RWPE2 (cell line): Measurements from ENCODE around the gene MTFR1L.

Experiments
- ATAC-seq: fragments of 200-7000 bp; cut with Tn5 transposase; 3 replicates; pipeline ENCODE4 v1.9.1; 2021; ENCODE audit warnings: low read depth
- DNase-seq: peaks from one replicate; pipeline ENCODE4 v3.0.0-alpha.2; 2020; ENCODE audit warnings: low spot score
- H3K27ac ChIP-seq: fragments of 450-650 bp; 2 replicates; pipeline ENCODE4 v1.5.1; 2017; ENCODE audit warnings: mild to moderate bottlenecking; ENCODE audit not compliant: poor library complexity, severe bottlenecking
- H3K27me3 ChIP-seq: fragments of 250-450 bp; sonication (Bioruptor Pico); 2 replicates; pipeline ENCODE4 v1.5.1; 2021; ENCODE audit warnings: mild to moderate bottlenecking, moderate library complexity; ENCODE audit not compliant: insufficient read depth, poor library complexity, severe bottlenecking
- H3K36me3 ChIP-seq: fragments of 250-450 bp; sonication (Bioruptor Pico); 2 replicates; pipeline ENCODE4 v1.5.1; 2020; ENCODE audit warnings: low read depth, mild to moderate bottlenecking, moderate library complexity
- H3K4me1 ChIP-seq: fragments of 250-450 bp; sonication (Bioruptor Pico); 2 replicates; pipeline ENCODE4 v1.5.1; 2021; ENCODE audit warnings: mild to moderate bottlenecking, moderate library complexity; ENCODE audit not compliant: insufficient read depth, poor library complexity, severe bottlenecking
- H3K4me3 ChIP-seq: fragments of 250-450 bp; sonication (Bioruptor Pico); 2 replicates; pipeline ENCODE4 v1.5.1; 2021; ENCODE audit warnings: mild to moderate bottlenecking, moderate library complexity; ENCODE audit not compliant: severe bottlenecking
- H3K9me3 ChIP-seq: fragments of 250-450 bp; sonication (Bioruptor Pico); 2 replicates; pipeline ENCODE4 v1.5.1; 2021; ENCODE audit warnings: mild to moderate bottlenecking, moderate library complexity; ENCODE audit not compliant: severe bottlenecking
- CTCF ChIP-seq: fragments of 450-650 bp; IDR thresholded peaks from one replicate; pipeline ENCODE4 v1.5.1; 2017; ENCODE audit warnings: mild to moderate bottlenecking, moderate library complexity; ENCODE audit not compliant: poor library complexity, severe bottlenecking

The MTFR1L gene

GRCh38 chr1:25772692-25773245 lies 47.0 kb upstream of the MTFR1L start:
- Histone ChIP-seq H3K27me3 (no peaks in the 10 kb centered on the region), H3K27ac (no peak overlapping the region), H3K9me3 (no peaks in the 10 kb centered on the region), H3K4me1 (peaks cover 4% of the 10 kb centered on the region), H3K36me3 (no peaks in the 10 kb centered on the region), H3K4me3 (no peak overlapping the region)
- no peak for TF ChIP-seq CTCF
- ATAC-seq (no peak), DNase-seq (no peak)

DNA sequence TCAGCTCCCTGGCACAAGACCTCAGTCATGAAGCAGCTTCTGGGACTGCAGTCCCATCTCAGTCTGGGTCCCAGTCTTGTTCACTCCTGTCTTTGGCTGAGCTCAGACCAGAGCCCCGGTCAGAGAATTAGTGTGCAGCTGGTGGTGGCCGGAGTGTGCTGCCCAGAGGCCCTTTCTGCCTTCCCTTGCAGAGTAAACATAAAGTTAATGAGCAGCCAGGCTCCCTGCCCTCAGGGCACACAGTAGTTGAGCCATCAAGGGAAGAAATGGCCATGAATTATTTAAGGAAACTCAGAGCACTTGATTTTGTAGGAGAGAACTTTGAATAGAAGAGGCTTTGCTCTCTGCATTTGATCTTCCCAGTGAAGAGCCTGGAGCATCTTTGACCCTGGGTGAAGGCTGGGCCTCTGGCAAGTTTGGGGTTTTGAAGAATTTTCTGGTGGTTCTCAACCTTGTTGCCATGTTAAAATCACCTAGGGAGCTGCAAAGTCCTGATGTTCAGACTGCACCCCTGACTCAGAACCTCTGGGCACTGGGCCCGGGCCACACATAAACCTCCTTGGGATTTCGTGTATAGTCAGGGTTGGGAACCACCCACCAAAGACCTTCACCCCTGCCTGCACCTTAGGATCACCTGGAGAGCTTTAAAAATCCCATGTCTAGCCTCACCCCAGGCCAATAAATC lies 46.2 kb upstream of the MTFR1L start:
- no peak overlapping the region for H3K27ac ChIP-seq
- H3K4me3 ChIP-seq = no peak overlapping the region

GRCh38 chr1:25774206-25774803 lies 45.4 kb upstream of the MTFR1L start:
- ATAC-seq (no peak), DNase-seq (no peak)
- Histone ChIP-seq H3K4me1 (peaks cover 4% of the 10 kb centered on the region), H3K27me3 (no peaks in the 10 kb centered on the region), H3K36me3 (no peaks in the 10 kb centered on the region), H3K27ac (no peak overlapping the region), H3K4me3 (no peak overlapping the region), H3K9me3 (no peaks in the 10 kb centered on the region)
- no peak for TF ChIP-seq CTCF

More for the DNA sequence above, 46.2 kb upstream of the MTFR1L start:
- H3K9me3 ChIP-seq = no peaks in the 10 kb centered on the region
- TF ChIP-seq CTCF = no peak
- no peak for DNase-seq
- no peaks in the 10 kb centered on the region for H3K36me3 ChIP-seq
- no peaks in the 10 kb centered on the region for H3K27me3 ChIP-seq
- H3K4me1 ChIP-seq = peaks cover 4% of the 10 kb centered on the region
- ATAC-seq = peak; percentile 48; the same call in 1 of the 3 replicates

GRCh38 chr1:25774921-25775771 lies 44.6 kb upstream of the MTFR1L start:
- Histone ChIP-seq H3K27me3 (no peaks in the 10 kb centered on the region), H3K4me1 (peaks cover 4% of the 10 kb centered on the region), H3K36me3 (no peaks in the 10 kb centered on the region), H3K4me3 (no peak overlapping the region), H3K27ac (no peak overlapping the region), H3K9me3 (no peaks in the 10 kb centered on the region)
- no peak for DNase-seq
- no peak for TF ChIP-seq CTCF
- no peak for ATAC-seq
